Measurements from ENCODE around the gene DGCR6L.

DGCR6L gene

GRCh38 chr22:20302438-20303228 lies 17.2 kb downstream of the DGCR6L start:
- no peaks in the 10 kb centered on the region for H3F3A ChIP-seq (ENCODE audit: control insufficient read depth, insufficient read depth)
- TF ChIP-seq CTCF (IDR thresholded peaks at IDR 0.05; ENCODE audit: low read depth, low read length, poor library complexity, severe bottlenecking), result no peak
- TF ChIP-seq EZH2phosphoT487 (IDR thresholded peaks at IDR 0.05; ENCODE audit: borderline replicate concordance, low read length), result no peak
- no peaks in the 10 kb centered on the region for H3K9me2 ChIP-seq (replicated peaks; ENCODE audit: control insufficient read depth, low read length)
- no peak overlapping the region for H3K4me2 ChIP-seq (ENCODE audit: low read length)
- H3K27me3 ChIP-seq (ENCODE audit: control insufficient read depth, low read length), result peaks cover 5% of the 10 kb centered on the region; the same call in 1 of the 2 replicates
- H3K4me3 ChIP-seq (ENCODE audit: low read length), result no peak overlapping the region
- no peak overlapping the region for H3K27ac ChIP-seq (ENCODE audit: low read depth, low read length)
- H3K9me3 ChIP-seq (ENCODE audit: control insufficient read depth, insufficient read depth, low read length), result no peaks in the 10 kb centered on the region
- no peaks in the 10 kb centered on the region for H3K36me3 ChIP-seq (ENCODE audit: control insufficient read depth, low read length)
- no peaks in the 10 kb centered on the region for H3K79me2 ChIP-seq (ENCODE audit: control insufficient read depth, low read length)
- peaks cover 9% of the 10 kb centered on the region; the same call in 1 of the 2 replicates for H3K4me1 ChIP-seq (ENCODE audit: control insufficient read depth, low read length)
- H4K20me1 ChIP-seq (ENCODE audit: control insufficient read depth, insufficient read depth, low read depth, low read length), result no peaks in the 10 kb centered on the region

GRCh38 chr22:20299746-20300136 lies 20.1 kb downstream of the DGCR6L start:
- Histone ChIP-seq H3K9me3 (ENCODE audit: control insufficient read depth, insufficient read depth, low read length) (no peaks in the 10 kb centered on the region), H3K9me2 (replicated peaks; ENCODE audit: control insufficient read depth, low read length) (no peaks in the 10 kb centered on the region), H3K36me3 (ENCODE audit: control insufficient read depth, low read length) (no peaks in the 10 kb centered on the region), H4K20me1 (ENCODE audit: control insufficient read depth, insufficient read depth, low read depth, low read length) (no peaks in the 10 kb centered on the region), H3K4me1 (ENCODE audit: control insufficient read depth, low read length) (peaks cover 9% of the 10 kb centered on the region; the same call in 1 of the 2 replicates), H3K27ac (ENCODE audit: low read depth, low read length) (no peak overlapping the region), H3K4me2 (ENCODE audit: low read length) (peak overlapping the region; percentile 98), H3K4me3 (ENCODE audit: low read length) (peak overlapping the region; percentile 79), H3F3A (ENCODE audit: control insufficient read depth, insufficient read depth) (no peaks in the 10 kb centered on the region), H3K27me3 (ENCODE audit: control insufficient read depth, low read length) (peaks cover 5% of the 10 kb centered on the region; the same call in 1 of the 2 replicates), H3K79me2 (ENCODE audit: control insufficient read depth, low read length) (no peaks in the 10 kb centered on the region)
- TF ChIP-seq CTCF (IDR thresholded peaks at IDR 0.05; ENCODE audit: low read depth, low read length, poor library complexity, severe bottlenecking) (no peak), EZH2phosphoT487 (IDR thresholded peaks at IDR 0.05; ENCODE audit: borderline replicate concordance, low read length) (no peak)

GRCh38 chr22:20298803-20299745 lies 20.8 kb downstream of the DGCR6L start:
- Histone ChIP-seq H3K4me1 (ENCODE audit: control insufficient read depth, low read length) (peaks cover 9% of the 10 kb centered on the region; the same call in 1 of the 2 replicates), H3K27me3 (ENCODE audit: control insufficient read depth, low read length) (peaks cover 5% of the 10 kb centered on the region; the same call in 1 of the 2 replicates), H3K36me3 (ENCODE audit: control insufficient read depth, low read length) (no peaks in the 10 kb centered on the region), H3F3A (ENCODE audit: control insufficient read depth, insufficient read depth) (no peaks in the 10 kb centered on the region), H3K27ac (ENCODE audit: low read depth, low read length) (no peak overlapping the region), H3K79me2 (ENCODE audit: control insufficient read depth, low read length) (no peaks in the 10 kb centered on the region), H3K4me3 (ENCODE audit: low read length) (peak overlapping the region; percentile 79), H3K9me3 (ENCODE audit: control insufficient read depth, insufficient read depth, low read length) (no peaks in the 10 kb centered on the region), H3K9me2 (replicated peaks; ENCODE audit: control insufficient read depth, low read length) (no peaks in the 10 kb centered on the region), H3K4me2 (ENCODE audit: low read length) (peak overlapping the region; percentile 98), H4K20me1 (ENCODE audit: control insufficient read depth, insufficient read depth, low read depth, low read length) (no peaks in the 10 kb centered on the region)
- TF ChIP-seq EZH2phosphoT487 (IDR thresholded peaks at IDR 0.05; ENCODE audit: borderline replicate concordance, low read length) (no peak), CTCF (IDR thresholded peaks at IDR 0.05; ENCODE audit: low read depth, low read length, poor library complexity, severe bottlenecking) (no peak)

Measured in DOHH2 (cell line).